Endometrial microvascular endothelial cells (primary cell): ENCODE measurements around the gene CHST1. TPM values are rescaled to one million over a fixed set of nuclear protein-coding genes. Genes with fewer than 3 reads are reported as not detected.

Experiments
- in situ Hi-C: cut with HindIII; loops from 2 replicates; pipeline ENCODE4 v1.10.0; 2017; ENCODE audit warnings: low sequenced_read_pairs, low pct_unique_long_range_greater_than_20kb; ENCODE audit errors: inconsistent ontology term
- total RNA-seq: library from RNA; depleted of rRNA; stranded (reverse); fragments of >200 nt; gene quantifications from one replicate; pipeline ENCODE4 v1.2.3, GENCODE V29; 2015; ENCODE audit errors: inconsistent ontology term

CHST1 gene
- total RNA-seq, 1 donor from 2014 or later = 2.0 TPM

DNA sequence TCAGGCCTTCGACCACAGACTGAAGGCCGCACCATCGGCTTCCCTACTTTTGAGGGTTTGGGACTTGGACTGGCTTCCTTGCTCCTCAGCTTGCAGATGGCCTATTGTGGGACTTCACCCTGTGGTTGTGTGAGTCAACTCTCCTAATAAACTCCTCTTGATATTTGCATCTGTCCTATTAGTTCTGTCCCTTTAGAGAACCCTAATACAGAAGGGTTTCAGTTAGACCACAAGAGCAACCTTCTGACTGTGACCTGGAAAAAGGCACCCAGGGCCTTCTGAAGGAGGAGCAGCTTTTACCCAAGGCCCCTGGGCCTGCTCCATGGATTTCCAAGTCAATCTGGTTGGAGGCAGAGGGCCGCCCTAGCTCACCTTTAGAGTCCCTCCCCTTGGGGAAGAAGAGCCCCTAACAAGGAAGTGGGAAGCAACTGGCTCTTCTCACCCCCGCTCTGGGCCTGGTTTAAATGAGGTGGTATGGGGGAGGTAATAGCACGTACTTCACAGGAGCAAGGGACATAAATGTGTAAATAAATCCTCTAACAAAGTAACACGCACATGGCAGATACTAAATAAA lies 11.2 kb upstream of the CHST1 start:
- in situ Hi-C loops = no loop called here

DNA sequence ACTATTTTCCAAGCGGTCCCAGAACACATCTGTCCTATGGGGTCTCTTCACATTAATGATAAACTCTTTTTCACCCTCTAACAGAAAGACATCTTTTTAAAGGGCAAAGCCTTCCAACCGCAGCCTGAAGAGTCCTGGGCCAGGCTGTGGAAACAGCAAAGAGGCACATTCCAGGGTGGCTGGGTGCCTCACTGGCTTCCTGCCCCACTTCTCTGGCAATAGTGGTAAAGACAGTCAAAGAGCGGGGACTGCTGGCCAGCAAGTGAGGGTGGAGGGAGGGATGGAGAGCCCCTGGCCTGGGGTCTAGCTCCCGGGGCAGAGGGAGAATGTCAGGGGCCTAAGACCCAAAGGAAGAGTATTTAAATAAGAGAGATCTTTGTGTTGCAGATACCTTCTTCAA lies 10.2 kb upstream of the CHST1 start:
- in situ Hi-C loops = no loop called here

DNA sequence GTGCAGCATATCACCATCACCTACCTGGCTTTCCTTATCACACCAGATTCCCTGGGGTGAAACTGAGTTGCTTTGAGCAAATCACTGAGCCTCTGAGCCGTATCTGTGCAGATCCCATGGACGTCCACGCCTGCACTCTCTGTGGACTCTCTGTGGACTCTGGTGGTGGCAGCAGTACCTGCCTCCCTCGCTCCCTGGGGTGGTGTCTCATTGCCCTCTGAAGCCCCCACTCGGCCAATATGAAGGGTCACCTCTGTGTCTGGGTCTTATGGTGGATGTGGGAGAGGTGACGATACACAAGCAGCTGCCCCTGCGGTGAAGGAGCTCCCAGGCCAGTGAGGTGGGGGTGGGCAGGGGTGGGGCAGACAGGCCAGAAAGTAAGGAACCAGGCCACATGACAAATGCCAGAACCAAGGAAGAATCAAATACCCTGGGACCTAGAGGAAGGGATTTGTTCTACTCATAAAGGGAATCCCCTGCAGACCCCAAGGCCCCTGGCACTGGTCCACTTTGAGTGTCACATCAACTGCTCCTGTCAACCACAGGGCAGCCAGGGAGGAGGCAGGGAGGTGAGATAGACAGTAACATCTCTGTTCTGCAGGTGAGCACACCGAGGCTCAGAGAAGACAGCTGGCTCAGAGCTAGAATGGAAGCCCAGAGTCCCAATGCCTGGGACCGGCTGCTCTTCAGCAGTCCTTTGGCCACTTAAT lies 9.2 kb upstream of the CHST1 start:
- in situ Hi-C loops = no loop called here

DNA sequence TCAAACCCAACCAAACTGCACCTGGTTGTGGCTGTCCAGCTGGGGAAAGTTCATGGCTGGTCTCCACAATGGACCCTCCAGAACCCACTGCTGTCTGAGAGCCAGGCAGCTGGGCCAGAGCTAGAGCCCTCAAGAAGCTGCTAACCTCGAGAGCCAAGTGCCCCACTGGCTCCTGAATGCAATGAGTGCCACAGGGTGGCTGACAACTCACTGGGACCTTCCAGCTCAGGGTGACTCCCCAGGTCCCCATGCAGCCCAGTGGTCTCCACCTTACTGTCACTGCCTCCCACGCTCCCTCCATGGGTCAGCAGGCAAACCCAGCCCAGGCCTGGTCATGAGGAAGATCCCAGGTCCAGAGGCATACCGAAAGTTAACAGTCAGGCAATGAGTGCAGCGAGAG lies 8.0 kb upstream of the CHST1 start:
- in situ Hi-C loops = no loop called here

DNA sequence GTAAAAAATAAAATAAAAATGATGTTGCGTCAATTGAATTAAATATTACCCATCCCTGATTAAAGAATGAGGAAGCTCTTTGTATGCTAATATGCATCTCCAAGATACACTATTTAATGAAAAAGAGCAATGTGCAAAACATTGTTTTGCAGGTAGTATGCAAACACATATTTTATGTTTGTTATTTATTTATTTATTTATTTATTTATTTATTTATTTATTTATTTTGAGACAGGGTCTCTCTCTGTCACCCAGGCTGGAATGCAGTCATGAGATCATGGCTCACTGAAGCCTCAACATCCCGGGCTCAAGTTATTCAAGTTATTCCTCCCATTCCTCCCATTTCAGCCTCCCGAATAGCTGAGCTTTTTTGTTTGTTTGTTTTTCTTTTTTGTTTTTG lies 7.2 kb upstream of the CHST1 start:
- in situ Hi-C loops = no loop called here

DNA sequence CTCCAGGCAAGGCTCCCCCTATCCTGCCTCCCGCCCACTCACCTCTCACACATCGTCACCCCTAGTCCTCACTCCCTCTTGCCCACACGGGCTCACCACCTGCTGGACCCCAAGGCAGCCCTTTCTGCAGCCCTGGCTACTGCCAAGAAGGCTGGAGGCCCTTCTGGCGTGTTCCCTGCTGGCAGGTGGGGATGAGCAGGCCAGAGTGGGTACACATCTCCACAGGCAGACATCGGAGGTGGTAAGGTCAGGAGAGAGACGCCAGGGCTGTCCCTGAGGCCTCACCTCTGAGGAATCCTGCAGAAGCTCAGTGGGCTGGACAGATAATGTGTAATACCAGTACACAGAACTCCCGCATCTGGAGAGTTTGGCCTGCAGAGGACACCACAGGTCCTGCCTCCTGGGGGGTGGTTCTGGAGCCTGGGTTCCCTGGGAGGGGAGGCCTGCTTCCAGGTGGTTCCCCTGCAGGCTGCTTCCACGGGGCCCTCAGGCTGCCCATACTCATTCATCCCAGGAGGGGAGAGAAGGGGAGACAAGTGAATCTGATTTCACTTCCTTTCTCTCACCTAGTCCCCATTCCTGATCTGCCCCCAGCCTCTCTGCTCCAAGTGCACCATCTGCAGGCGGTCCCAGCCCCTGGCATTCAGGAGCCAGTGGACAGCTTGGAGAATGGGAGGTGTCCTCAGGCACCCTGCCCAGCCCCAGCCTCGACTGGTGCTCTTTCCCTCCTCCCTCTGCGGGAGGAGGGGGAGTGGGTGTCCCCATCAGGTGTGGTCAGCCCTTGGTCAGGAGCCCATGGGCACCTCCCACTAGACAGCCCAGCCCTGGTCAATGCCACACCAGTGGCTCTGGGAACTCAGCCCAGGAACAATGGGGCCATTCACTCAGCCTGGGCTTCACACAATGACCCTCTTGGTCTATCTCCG lies 6.1 kb upstream of the CHST1 start:
- in situ Hi-C loops = no loop called here

DNA sequence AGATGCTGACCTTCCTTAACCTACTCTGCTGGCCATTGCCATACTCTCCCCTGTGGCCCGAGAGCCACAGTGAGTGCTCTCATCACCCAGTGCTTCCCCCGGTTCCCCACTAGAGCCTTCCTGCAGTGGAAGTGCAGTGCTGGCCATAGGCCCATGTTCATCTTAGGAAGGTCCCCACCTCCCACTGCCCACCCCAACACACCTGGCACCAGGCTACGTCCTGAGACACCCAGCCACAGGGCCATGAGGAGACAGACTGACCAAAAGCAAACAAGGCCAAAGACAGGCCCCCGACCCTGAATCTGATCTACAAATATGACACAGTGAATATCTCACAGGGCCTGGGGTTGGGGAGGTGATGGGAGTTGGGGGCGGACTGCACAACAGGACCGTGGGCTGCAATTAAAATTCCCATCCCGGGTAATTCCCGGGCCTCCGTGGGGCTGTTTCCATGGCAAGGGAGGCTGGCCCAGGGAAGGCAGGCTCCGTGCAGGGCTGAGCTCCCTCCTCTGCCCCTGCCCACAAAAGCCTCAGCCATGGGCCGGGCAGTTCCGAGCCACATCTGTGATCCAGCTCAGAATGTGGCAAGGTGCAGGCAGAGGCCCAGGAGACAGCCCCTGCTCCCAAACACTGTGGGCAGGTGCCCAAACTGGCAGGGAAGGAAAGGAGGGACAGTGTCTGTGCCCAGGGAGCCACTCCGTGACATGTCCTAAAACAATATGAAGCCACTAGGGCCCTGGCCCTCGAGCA lies 5.1 kb upstream of the CHST1 start:
- in situ Hi-C loops = no loop called here

DNA sequence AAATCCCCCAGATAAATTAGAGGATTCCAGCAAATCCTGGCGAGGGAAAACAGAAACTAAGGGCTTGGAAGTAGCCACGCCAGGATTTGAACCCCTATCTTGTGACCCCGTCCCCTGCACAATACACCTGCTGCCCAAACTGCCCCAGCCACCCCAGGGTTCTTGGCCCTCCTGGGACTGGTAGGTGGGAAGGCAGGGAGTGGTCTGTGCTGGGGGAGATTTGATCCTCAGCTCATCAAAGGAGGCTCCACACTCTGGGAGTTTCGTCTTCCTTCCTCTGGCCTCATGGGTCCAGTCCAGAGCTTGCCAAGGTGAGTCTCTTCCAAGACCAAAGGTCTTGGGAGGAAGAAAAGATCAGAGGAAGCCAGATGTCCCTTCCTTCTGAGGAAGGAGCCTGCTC lies 4.5 kb upstream of the CHST1 start:
- in situ Hi-C loops = no loop called here

DNA sequence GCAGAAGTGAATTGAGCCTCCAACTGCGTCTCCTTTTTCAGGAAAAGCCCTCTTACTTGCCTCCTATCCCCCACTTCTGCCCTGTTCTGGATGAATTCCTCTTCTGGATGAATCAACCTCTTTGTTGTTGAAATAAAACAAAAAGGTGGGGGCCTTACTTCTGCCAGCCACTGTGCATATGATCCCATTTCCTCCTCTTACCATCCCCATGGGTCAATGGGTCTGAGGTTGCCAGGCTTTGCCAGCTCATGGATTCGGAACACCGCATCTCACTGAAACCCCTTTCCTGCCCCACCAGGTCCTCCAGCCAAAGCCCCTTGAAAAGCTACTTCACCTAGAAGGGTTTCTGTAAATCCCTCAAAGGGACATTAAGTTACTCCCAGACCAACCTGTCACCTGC lies 3.7 kb upstream of the CHST1 start:
- in situ Hi-C loops = no loop called here

DNA sequence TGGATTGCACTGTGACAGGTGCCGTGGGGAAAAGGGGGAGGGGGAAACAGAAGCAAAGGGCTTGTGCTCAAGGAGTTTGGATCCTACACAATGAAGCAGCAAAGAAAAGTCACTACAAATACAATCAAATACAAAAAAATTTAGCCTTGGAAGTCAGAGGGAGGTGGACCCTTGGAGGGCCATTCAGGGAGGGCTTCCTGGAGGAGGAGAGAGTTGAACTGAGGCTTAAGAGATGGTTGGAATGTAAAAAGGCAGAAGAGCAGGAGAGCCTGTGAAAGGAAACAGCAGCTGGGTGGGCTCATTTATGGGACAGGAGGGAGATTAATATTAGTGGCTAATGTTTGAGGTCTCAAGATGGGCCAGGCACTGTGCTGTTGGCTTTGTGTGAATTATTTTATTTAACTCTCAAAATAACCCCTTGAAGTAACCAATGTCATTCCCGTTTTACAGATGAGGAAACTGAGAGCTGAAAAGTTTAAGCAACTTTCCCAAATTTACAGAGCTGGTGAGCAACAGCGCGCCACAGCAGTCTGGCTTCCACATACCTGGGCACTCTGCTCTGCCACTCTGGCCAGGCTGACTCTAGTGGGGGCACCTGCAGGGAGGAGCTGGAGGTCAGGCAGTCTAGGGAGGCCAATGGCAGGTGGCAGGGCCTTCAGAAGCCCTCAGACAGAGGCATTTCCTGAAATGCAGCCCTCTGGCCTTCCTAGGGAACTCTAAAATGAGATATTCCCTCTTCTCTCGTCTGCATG lies 2.7 kb upstream of the CHST1 start:
- in situ Hi-C loops = no loop called here

DNA sequence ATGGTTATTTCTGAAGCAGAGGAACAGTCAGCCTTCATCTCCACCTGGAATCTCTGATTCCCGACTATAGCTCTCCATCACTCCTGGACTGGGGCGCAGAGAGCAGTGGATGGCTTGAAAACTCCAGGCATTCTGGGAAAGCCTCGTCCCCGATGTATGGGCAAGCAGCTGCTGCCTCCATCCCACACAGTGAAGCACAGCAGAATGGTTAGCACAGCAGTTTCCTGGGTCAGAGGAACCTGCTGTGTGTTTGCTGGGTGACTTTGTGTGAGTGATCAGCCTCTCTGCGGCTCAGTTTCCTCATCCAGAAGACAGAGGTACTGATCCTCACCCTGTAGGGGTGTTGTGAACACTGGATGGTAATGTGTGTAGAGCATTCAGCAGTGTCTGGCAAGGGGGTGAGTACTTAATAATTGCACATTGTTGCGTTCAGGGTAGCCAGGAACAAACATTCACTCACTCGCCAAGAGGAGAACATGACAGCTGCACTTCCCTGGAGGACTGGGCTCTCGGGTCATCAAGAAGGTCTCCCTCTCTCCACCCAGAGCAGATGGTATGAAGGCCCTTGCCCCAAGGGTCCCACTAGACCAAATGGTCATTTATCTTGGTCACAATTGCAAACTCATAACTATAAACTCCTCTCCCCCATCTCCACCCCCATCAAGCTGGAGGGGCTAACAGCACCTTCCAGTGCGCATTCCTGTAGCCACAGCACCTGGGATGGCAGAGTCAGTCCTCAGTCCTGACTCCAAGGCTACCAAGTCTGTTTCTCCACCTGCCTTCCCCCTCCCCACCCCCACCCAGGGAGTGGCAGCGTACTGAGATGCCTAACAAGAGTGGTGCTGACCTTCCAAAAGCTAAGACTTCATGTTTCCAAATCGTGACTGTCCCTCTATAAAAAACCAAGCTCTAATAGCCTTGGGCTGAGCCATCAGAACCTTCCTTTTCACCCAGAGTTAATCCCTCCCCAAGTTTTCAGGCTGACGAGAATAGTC lies 1.5 kb upstream of the CHST1 start:
- in situ Hi-C loops = no loop called here

DNA sequence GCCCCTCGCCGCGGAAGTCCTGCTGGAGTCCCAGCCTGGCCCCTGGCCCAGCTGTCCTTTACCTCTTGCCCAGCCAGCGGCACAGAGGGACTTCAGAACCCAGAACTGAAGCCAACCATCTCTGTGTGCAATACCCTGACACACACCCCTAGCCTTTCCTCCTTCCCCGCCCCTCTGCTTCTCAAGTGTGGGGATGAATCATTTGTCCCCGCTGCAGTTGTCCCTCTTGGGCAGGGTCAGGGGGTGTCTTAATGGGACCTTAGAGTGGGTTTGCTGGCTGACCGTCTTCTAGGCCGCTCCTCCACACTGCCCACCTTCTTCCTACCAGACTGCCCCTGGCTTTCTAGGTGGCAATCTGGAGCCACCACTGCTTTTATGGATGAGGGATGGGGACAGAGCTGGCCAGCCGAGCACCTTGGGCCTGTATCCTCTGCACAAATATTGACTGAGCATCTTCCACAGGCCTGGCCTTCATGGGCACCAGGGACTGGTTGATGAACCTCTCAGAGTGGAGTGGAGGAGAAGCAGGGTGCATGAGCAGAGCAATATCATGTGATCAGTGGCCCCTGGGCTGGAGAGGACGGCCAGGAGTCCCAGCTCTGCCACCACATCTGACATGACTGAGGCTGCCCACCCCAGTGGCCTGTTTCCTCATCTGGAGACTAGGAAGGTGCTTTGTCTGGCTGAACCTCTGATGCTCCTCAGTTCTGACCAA lies 668 bp upstream of the CHST1 start:
- in situ Hi-C loops = no loop called here

DNA sequence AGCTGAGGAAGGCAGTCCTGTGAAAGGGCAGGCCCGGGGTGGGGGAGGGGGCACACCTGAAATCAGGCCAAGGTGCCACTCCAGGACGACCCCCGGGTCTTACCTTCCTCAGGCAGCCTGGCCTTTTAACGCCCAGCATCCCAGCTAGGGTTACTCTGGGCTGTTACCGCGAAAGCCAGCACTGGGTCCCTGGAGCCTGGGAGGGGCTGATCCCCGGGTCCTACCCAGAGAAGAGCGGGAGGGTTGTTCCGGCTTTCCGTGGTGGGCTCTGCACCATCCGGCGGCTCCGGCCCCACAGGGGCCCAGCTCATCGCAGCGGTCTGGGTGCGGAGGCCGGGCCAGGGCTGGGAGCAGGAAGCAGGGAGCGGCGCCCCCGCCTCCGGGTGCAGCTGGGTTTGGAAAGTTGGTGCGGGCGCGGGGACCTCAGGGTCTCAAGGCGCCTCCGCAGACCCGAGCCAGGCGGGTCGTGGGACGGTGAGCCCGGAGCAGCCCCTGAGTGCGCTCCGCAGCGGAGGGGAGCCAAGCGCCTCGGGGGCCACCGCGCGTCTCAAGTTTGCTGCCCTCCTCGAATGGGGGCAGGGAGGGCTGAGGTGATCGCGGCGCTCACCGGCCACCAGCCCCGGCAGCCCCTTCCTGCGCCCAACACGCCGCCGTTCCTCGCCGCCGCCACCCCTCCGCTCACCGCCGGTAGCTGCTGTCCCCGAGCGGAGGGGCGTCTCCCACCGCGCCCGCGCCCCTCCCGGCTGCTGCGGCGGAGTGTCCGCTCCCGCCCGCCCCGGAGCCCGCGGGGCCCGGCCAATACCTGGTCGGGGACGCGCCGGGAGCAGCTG lies 831 bp downstream of the CHST1 start:
- in situ Hi-C loops = no loop called here

DNA sequence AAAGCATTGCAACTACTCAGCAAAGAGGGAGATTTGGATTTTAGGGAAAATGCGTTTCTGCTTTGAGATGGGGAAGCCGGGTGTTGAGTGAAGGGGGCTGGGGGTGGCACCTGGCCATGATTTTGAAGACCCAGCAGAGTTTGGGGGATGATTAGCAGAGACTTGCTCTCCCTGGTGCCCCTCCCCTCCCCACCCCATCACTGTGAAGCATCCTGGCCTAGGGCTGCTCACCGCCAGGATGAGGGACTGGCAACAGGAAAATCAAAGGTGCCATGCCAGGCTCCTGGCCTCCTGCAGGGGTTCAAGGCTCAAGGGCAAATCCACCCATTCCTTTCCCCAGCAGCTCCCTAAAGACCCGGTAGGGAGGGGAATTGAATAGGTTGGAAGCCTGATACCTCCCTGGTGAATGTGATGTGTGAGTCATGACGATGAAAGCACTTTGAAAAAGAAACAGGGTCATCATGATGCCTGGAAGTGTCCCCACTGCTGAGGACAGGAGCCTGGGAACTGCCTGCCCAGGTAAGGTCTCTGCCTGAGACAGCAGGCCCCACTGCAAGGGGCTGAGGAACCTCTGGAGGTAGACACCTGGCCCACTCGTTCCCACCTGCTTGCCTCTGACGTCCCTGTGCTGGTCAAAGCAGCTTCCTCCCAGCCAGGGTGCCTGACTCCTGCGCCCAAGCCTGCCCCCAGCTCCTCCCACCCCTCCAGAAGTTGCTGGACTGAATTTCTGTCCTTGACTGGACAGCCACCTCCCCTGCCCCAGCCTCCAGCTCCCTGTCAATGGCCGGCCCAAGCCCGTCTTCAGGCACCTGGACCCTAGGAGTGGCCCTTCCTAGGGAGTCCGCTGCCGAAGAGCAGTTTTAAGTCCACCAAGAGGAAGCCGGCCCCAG lies 1.7 kb downstream of the CHST1 start:
- in situ Hi-C loops = no loop called here
